K562 (cell line): ENCODE data around the gene CCDC9. TPM values are rescaled to one million over a fixed set of nuclear protein-coding genes. Genes with fewer than 3 reads are reported as not detected.

ENCODE experiments used
- BCOR ChIP-seq: fragments of 450-650 bp; IDR thresholded peaks from 2 replicates; pipeline ENCODE4 v1.6.1; 2016
- BDP1 ChIP-seq: IDR thresholded peaks from 3 replicates; pipeline ENCODE4 v1.6.1; 2011; ENCODE audit not compliant: insufficient read length, insufficient read depth
- CEBPG ChIP-seq, 3 experiments: fragments of 200-800 bp in 1 of 3; sonication (Bioruptor generic) in 1 of 3; sonication (generic) in 1 of 3; formaldehyde crosslinking in 1 of 3; IDR thresholded peaks in 2 of 3; conservative IDR thresholded peaks in 1 of 3; 2 replicates each; pipeline versions ENCODE4 v1.6.1 to v1.8.0; 2016 to 2022; ENCODE audit warnings: missing compliant biosample characterization in 2 of 3, missing genetic modification characterization in 2 of 3, mild to moderate bottlenecking in 1 of 3, missing genetic modification reagents in 1 of 3
- CREB5 ChIP-seq: fragments of 250-450 bp; sonication (Bioruptor Pico); IDR thresholded peaks from 2 replicates; pipeline ENCODE4 v1.5.0; 2020; ENCODE audit warnings: mild to moderate bottlenecking
- FOXM1 ChIP-seq, 2 experiments: fragments of 450-650 bp in 1 of 2; sonication (generic) in 1 of 2; formaldehyde crosslinking in 1 of 2; IDR thresholded peaks; 2 replicates each; pipeline versions ENCODE4 v1.6.1 to v1.9.0; 2017 to 2022; ENCODE audit warnings: low read depth in 2 of 2, mild to moderate bottlenecking in 2 of 2, missing genetic modification reagents in 1 of 2, moderate library complexity in 1 of 2
- GTF2A2 ChIP-seq: IDR thresholded peaks from 2 replicates; pipeline ENCODE4 v1.6.1; 2016; ENCODE audit warnings: mild to moderate bottlenecking, missing genetic modification characterization, missing compliant biosample characterization
- KLF6 ChIP-seq: fragments of 250-450 bp; sonication (Bioruptor Pico); IDR thresholded peaks from 2 replicates; pipeline ENCODE4 v1.4.0; 2020; ENCODE audit warnings: mild to moderate bottlenecking, moderate library complexity, borderline replicate concordance
- MEF2A ChIP-seq: IDR thresholded peaks from 2 replicates; pipeline ENCODE4 v1.6.1; 2011; ENCODE audit warnings: low read depth, mild to moderate bottlenecking, low read length, moderate library complexity; ENCODE audit not compliant: control insufficient read depth
- NUFIP1 ChIP-seq: fragments of 450-650 bp; IDR thresholded peaks from 2 replicates; pipeline ENCODE4 v1.6.1; 2018; ENCODE audit not compliant: partially characterized antibody
- POLR2B ChIP-seq: fragments of 450-650 bp; IDR thresholded peaks from 2 replicates; pipeline ENCODE4 v1.6.1; 2018; ENCODE audit warnings: low read depth; ENCODE audit not compliant: partially characterized antibody
- TARDBP ChIP-seq: fragments of 450-650 bp; IDR thresholded peaks from 2 replicates; pipeline ENCODE4 v1.6.1; 2016
- XRCC3 ChIP-seq: fragments of 450-650 bp; IDR thresholded peaks from 2 replicates; pipeline ENCODE4 v1.6.1; 2017; ENCODE audit warnings: mild to moderate bottlenecking, moderate library complexity
- ZKSCAN1 ChIP-seq: fragments of 150-350 bp; IDR thresholded peaks from 2 replicates; pipeline ENCODE4 v1.6.1; 2016; ENCODE audit warnings: low read depth, low read length
- ZNF282 ChIP-seq: sonication (generic); formaldehyde crosslinking; IDR thresholded peaks from 2 replicates; pipeline ENCODE4 v1.8.1; 2023; ENCODE audit warnings: missing genetic modification reagents
- ZNF644 ChIP-seq: fragments of 200-800 bp; sonication (Bioruptor generic); IDR thresholded peaks from 2 replicates; pipeline ENCODE4 v1.6.1; 2016; ENCODE audit warnings: low read depth, missing genetic modification characterization, missing compliant biosample characterization
- polyA plus RNA-seq, 8 experiments: library from polyadenylated mRNA; depleted of rRNA in 4 of 8; stranded (reverse) in 5 of 8; unstranded in 3 of 8; fragments of >200 nt; fragmentation: Nextera tagmentation in 2 of 8; fragmentation: Illumina TruSeq in 1 of 8; extraction: Ambion mirVana in 2 of 8; extraction: Trizol in 1 of 8; gene quantifications; 2 replicates each; pipeline versions ENCODE4 v1.2.1 to v1.2.3, GENCODE V29; 2011 to 2014; ENCODE audit warnings: inconsistent platforms in 1 of 8, missing spikeins in 1 of 8
- total RNA-seq, 7 experiments: library from RNA; depleted of rRNA in 6 of 7; stranded (reverse); fragments of >200 nt in 6 of 7; fragmentation: Illumina TruSeq in 2 of 7; extraction: Trizol in 2 of 7; gene quantifications; 2 replicates each; pipeline versions ENCODE4 v1.2.1 to v1.2.3, GENCODE V29; 2011 to 2021; ENCODE audit warnings: low replicate concordance in 1 of 7
- TF ChIP-seq, protein P1 (sequence below): IDR thresholded peaks from 2 replicates; pipeline ENCODE4 v1.6.1; 2011; ENCODE audit warnings: borderline replicate concordance, low read depth, mild to moderate bottlenecking, moderate library complexity, low read length; ENCODE audit not compliant: insufficient read depth, poor library complexity, severe bottlenecking
- TF ChIP-seq, protein P2 (sequence below): fragments of 250-450 bp; sonication (Bioruptor Pico); IDR thresholded peaks from 2 replicates; pipeline ENCODE4 v1.8.0; 2021; ENCODE audit warnings: borderline replicate concordance, mild to moderate bottlenecking, moderate library complexity; ENCODE audit not compliant: poor library complexity, severe bottlenecking
- TF ChIP-seq, protein P3 (sequence below): sonication (generic); formaldehyde crosslinking; IDR thresholded peaks from 2 replicates; pipeline ENCODE4 v1.8.1; 2023; ENCODE audit warnings: mild to moderate bottlenecking, missing genetic modification reagents
- TF ChIP-seq, protein P4 (sequence below): fragments of 450-650 bp; IDR thresholded peaks from 2 replicates; pipeline ENCODE4 v1.6.1; 2014; ENCODE audit warnings: low read depth, mild to moderate bottlenecking, moderate library complexity, borderline replicate concordance

CCDC9 gene
- total and polyA plus RNA-seq, 9 of the 15 experiments (the other 6 are each of a cell fraction or from before 2014, with no cell fraction given): 0.23 to 38.6 (median 8.4) TPM

GRCh38 chr19:47225746-47226425 lies 30.4 kb upstream of the CCDC9 start (continued):
- no peak for TF ChIP-seq CREB5
- 0 out of 2 replicates have a peak, but pooled peaks have one; percentile 38 for TF ChIP-seq TARDBP
- TF ChIP-seq MEF2A: peak; percentile 98
- no peak for TF ChIP-seq NUFIP1
- TF ChIP-seq, protein P1, sequence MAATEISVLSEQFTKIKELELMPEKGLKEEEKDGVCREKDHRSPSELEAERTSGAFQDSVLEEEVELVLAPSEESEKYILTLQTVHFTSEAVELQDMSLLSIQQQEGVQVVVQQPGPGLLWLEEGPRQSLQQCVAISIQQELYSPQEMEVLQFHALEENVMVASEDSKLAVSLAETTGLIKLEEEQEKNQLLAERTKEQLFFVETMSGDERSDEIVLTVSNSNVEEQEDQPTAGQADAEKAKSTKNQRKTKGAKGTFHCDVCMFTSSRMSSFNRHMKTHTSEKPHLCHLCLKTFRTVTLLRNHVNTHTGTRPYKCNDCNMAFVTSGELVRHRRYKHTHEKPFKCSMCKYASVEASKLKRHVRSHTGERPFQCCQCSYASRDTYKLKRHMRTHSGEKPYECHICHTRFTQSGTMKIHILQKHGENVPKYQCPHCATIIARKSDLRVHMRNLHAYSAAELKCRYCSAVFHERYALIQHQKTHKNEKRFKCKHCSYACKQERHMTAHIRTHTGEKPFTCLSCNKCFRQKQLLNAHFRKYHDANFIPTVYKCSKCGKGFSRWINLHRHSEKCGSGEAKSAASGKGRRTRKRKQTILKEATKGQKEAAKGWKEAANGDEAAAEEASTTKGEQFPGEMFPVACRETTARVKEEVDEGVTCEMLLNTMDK: peak; percentile 92
- no peak for TF ChIP-seq FOXM1 (IDR thresholded peaks at IDR 0.05; ENCODE audit: low read depth)
- TF ChIP-seq FOXM1 (CRISPR knock-in tag; IDR thresholded peaks at IDR 0.05; ENCODE audit: low read depth): 0 out of 2 replicates have a peak, but pooled peaks have one; percentile 0
- TF ChIP-seq BDP1: no peak
- no peak for TF ChIP-seq XRCC3
- TF ChIP-seq ZKSCAN1: no peak
- TF ChIP-seq KLF6 (CRISPR knock-in tag): no peak
- TF ChIP-seq, protein P2, sequence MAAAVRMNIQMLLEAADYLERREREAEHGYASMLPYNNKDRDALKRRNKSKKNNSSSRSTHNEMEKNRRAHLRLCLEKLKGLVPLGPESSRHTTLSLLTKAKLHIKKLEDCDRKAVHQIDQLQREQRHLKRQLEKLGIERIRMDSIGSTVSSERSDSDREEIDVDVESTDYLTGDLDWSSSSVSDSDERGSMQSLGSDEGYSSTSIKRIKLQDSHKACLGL (CRISPR knock-in tag): no peak
- no peak for TF ChIP-seq BCOR
- TF ChIP-seq ZNF644 (tag): no peak
- peak; percentile 73; the same call in 1 of the 2 replicates for TF ChIP-seq ZNF282 (CRISPR knock-in tag)
- TF ChIP-seq, protein P3, sequence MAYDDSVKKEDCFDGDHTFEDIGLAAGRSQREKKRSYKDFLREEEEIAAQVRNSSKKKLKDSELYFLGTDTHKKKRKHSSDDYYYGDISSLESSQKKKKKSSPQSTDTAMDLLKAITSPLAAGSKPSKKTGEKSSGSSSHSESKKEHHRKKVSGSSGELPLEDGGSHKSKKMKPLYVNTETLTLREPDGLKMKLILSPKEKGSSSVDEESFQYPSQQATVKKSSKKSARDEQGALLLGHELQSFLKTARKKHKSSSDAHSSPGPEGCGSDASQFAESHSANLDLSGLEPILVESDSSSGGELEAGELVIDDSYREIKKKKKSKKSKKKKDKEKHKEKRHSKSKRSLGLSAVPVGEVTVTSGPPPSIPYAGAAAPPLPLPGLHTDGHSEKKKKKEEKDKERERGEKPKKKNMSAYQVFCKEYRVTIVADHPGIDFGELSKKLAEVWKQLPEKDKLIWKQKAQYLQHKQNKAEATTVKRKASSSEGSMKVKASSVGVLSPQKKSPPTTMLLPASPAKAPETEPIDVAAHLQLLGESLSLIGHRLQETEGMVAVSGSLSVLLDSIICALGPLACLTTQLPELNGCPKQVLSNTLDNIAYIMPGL (CRISPR knock-in tag): no peak; the same call in 1 of the 2 replicates
- TF ChIP-seq POLR2B: no peak
- TF ChIP-seq, protein P4, sequence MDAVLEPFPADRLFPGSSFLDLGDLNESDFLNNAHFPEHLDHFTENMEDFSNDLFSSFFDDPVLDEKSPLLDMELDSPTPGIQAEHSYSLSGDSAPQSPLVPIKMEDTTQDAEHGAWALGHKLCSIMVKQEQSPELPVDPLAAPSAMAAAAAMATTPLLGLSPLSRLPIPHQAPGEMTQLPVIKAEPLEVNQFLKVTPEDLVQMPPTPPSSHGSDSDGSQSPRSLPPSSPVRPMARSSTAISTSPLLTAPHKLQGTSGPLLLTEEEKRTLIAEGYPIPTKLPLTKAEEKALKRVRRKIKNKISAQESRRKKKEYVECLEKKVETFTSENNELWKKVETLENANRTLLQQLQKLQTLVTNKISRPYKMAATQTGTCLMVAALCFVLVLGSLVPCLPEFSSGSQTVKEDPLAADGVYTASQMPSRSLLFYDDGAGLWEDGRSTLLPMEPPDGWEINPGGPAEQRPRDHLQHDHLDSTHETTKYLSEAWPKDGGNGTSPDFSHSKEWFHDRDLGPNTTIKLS: no peak
- no peak for TF ChIP-seq CEBPG (CRISPR knock-in tag; IDR thresholded peaks at IDR 0.05)
- TF ChIP-seq CEBPG (tag; conservative IDR thresholded peaks at IDR 0.05 in 1 of 2, IDR thresholded peaks at IDR 0.05 in 1 of 2): peak in 1 of 2 experiments; percentile 58; a peak in 2 of 4 replicates
- TF ChIP-seq GTF2A2 (tag): peak; percentile 90
